GM18909 (cell line): ENCODE results near the gene INTS7.
"Not testable (repeated sequence)": the region's sequence is repeated elsewhere in the genome, so short reads cannot be mapped to it uniquely, and the experiment has no call there.

ENCODE experiments used
- ATAC-seq: cut with Tn5 transposase; IDR thresholded peaks from one replicate; pipeline ENCODE4 v1.9.1; 2021; ENCODE audit warnings: mild to moderate bottlenecking; ENCODE audit not compliant: unreplicated experiment, poor library complexity

INTS7 gene

DNA sequence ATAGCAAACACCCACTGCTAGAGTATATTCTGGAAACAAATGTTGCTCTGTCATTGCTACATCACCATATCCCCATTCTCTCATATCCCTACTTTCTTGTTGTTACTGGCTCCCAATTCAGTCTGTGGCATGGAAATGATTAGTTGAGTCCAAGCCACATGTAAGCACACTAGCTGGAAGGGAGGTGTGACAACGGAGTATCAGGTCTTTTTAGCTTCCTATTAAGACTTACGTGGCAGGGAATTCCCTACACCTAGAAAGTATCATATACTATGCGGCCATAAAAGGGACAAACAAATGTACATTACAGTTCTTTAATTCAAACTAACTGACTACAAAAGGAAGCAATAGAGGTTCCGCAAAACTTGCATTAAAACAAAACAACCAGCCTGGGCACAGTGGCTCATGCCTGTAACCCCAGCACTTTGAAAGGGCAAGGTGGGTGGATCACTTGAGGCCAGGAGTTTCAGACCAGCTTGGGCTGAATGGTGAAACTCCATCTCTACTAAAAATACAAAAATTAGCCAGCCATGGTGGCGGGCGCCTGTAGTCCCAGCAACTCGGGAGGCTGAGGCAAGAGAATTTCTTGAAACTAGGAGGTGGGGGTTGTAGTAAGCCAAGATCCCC lies 48.6 kb downstream of the INTS7 start:
- no peak for ATAC-seq

DNA sequence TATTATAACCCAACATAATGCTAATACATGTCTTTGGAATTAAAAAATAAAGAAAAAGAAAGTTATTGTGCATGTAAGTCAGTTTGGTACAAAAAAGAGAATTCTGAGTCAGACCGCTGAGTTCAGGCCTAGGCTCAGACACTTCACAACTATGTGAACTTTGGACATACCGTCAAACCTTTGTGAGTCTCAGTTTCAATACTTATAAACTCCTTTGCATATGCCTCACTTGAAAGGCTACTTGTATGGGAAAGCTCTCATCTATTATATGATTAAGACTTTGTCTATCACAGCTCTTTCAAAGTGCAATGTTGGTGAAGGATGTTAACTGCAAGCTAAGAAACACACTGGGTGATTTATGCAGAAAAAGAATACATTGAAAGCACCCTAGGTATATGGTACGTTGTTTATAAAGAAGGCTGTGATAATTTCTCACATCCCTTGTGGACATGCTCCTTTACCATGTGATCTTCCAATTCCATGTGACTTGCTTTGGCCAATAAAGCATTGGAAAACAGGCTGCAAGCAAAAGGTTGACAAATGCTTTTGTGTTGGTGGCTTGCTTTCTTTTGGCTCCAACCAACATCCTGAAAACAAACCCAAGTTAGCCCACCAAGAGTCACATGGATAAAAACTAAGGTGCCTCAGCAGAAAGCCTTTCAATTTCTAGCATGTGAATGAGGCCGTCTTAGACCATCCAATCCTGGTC lies 49.6 kb downstream of the INTS7 start:
- peak; percentile 87 for ATAC-seq

DNA sequence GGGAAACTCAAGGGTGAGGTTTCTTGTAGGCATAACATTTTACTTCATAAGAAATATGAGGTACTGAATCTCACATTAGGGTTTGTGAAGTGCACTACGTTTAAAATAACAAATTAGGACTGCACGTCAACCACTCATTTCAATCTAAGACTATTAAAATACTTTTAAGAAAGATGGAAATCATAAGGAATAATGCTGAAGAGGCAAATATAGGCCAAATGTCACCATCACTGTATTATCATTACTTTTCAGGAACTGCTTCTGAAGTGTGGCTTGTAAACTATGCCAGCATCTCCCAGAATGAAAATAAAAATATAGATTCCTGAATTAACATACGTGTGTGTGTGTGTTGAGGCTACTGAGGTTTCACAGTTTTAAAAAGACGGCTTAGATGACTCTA lies 56.8 kb downstream of the INTS7 start:
- ATAC-seq, result no peak

DNA sequence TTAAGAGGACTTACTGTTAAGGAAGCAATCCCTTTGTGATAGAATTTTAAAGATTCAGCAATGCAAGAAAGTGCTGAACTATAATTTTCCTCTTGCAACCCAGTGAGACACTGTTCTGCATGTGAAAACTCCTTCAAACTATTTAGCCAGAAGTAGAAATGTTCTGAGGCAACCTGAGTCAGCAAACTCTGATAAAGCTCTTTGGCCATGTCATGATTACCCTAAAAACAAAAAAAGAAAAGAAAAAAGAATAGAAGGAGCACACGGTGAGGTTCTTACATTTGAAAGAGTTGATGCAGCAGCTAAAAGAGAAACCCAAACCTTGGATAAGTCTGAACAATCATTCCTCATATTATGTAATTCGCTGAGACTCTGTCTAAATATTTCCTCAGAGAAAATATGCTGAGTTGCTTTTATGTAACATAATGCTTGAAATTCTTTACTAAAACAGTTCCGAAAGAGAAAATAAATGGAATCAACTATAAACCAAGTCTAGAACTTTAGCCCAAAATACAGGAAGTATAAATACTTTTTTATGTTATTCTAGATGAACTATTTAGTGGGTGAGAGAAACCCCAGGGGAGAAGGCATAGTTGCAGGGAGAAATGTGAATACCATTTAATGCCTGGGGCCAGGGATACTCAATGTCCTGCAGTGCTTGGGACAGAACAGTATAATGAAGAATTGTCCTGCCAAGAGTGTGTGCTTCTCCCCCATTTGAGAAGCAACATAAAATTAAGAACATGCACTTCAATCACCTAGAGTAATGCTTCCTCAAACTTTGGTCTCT lies 60.0 kb downstream of the INTS7 start:
- ATAC-seq, result no peak

DNA sequence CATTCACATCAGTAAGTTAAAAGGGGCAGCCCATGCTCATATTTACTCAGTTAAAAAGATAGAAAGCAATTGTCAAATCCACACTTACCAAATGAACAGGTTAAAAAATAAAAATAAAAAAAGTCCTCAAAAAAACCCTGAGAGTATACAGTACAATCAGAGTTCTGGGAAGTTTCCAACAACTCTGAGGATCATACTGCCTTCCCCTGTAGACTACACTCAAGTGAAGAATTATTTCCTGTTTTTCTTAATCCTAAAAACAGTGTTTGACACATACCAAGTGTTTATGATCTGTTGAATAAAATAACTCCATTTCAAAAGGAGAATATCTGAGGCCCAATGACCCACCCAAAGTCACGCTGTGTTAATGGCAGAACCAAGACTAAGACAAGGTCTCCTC lies 61.8 kb downstream of the INTS7 start:
- no peak for ATAC-seq

DNA sequence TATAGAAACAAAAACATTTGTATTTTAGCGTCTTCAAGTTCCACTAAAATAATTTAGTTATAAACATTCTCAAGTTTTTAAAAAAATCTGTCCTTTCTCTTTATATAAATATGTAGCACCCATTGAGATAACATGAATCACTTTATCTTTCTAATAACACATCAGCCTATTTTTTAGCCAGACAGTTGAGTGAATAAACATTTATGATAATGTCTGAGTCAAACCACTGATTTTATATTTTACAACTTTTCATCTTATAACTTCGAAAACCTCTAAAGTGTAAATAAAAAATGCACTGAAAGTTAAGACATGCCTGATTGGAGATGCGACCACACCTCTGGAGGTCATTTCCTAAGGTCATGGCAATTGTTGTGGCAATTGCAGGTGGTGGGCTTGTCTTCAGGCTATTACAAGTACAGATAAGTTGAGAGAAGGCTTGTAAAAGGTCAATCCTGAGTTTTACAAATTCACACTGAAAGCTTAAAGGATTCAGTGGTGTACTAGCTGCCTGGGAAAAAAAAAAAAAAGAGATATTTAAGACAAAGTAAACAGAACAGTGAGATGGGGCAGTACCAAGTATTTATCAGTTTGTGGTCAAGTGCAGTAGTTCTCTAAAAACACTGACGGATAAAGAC lies 67.0 kb downstream of the INTS7 start:
- ATAC-seq, result no peak

DNA sequence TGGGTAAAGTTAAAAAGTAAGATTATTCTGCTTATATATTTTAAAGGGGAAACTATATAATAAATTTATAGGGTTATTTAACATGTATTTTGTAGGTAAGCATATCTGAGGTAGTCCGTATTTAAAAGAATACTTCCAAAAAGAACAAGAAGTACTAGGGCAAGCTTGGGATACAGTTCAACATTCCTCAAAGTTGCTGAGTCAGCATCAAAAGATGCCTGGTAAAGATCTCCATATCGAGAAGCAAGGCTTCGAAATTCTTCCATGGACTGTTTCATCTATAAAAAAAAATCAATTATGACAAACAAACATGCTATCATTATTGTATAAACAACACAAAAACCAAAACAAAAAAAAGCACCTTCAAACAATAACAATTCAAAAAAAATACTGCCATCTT lies 67.7 kb downstream of the INTS7 start:
- no peak for ATAC-seq

DNA sequence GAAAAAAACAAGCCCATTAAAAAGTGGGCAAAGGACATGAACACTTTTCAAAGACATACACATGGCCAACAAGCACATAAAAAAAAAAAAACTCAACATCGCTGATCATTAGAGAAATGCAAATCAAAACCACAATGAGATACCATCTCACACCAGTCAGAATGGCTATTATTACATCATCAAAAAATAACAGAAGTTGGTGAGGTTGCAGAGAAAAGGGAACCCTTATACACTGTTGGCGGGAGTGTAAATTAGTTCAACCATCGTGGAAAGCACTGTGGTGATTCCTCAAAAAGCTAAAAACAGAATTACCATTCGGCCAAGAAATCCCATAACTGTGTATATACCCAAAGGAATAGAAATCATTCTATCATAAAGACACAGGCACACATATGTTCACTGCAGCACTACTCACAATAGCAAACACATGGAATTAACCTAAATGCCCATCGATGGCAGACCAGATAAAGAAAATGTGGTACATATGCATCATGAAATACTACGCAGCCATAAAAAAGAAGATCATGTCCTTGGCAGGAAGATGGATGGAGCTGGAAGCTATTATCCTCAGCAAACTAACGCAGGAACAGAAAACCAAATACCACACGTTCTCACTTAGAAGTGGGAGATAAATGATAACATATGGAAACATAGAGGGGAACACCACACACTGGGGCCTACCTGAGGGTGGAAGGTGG lies 70.1 kb downstream of the INTS7 start:
- ATAC-seq, result no peak

DNA sequence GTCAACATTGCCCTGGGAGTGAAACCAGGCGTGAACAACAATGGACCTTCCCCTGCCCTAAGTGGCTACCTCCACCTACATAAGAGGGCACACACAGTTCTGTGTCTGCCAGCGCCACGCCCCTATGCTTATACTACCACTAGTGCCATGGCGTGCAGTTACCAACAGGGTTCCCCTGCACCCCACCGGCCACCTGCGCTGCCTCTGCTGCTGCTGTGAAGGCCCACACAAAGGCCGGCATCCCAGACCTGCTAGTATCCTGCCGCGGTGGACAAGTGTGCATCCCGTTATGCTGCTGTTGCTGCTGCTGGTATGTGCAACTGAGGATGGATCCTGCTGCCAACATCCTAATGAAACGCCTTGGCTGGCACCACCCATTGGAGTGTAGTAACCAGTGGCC lies 75.7 kb downstream of the INTS7 start:
- no peak for ATAC-seq

DNA sequence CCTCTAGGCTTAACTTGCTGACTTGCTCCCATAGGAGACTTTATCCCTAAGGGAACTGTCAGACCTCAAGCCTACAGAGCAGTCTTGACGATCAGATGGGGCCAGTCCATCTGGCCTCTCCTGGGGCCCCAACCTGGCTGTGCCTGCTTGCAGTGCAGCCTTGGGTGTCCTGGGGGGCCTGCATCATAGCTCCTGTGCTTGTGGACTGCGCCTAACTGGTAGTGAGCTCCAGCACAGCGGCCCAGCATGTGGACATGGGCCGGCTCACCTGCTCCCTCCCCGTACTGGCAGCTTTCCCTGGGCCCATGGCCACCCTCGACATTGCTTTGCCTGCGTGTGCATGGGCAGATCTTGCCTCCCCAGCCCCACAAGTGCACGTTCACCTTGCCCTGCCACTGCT lies 76.1 kb downstream of the INTS7 start:
- no peak for ATAC-seq

DNA sequence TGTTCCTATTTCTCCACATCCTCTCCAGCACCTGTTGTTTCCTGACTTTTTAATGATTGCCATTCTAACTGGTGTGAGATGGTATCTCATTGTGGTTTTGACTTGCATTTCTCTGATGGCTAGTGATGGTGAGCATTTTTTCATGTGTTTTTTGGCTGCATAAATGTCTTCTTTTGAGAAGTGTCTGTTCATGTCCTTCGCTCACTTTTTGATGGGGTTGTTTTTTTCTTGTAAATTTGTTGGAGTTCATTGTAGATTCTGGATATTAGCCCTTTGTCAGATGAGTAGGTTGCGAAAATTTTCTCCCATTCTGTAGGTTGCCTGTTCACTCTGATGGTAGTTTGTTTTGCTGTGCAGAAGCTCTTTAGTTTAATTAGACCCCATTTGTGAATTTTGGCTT lies 81.3 kb downstream of the INTS7 start:
- ATAC-seq, result not testable (repeated sequence)

DNA sequence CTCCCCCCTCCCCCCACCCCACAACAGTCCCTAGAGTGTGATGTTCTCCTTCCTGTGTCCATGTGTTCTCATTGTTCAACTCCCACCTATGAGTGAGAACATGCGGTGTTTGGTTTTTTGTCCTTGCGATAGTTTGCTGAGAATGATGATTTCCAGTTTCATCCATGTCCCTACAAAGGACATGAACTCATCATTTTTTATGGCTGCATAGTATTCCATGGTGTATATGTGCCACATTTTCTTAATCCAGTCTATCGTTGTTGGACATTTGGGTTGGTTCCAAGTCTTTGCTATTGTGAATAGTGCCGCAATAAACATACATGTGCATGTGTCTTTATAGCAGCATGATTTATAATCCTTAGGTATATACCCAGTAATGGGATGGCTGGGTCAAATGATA lies 81.8 kb downstream of the INTS7 start:
- not testable (repeated sequence) for ATAC-seq

DNA sequence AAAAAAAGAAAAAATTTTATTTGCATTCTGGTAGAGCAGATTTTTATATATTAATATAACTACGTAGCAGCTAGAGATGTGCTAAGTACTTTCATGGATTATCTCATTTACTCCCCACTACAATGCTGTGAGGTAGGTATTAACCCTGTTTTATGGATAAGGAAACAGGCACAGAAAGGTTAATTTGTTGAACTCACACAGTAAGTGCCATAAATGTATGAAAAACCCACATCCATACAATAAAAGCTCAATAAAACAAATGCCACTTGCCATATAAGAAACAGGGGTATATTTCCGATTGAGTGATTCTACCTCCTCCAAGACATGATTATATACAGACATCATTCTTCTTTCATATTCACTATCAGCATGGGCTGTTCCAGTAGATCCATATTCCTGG lies 83.1 kb downstream of the INTS7 start:
- no peak for ATAC-seq

DNA sequence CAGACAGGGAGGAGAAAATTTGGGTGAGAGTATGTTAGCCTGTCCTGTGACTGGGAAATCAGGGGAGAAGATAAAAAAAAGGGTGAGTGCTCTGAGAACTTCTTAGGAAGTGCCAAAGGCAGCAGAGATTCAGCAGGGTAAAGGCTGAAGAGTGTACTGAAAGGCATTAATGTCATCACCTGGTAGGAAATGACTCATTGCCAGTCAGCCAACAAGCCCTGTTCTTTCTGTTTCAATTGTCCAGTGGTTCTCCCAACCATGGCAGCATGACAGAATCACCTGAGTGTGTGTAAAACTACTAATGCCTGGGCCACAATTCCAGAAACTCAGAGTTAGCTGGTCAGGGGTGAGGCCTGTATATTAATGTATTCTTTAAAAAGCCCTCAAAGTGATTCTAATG lies 83.5 kb downstream of the INTS7 start:
- ATAC-seq, result peak; percentile 95

DNA sequence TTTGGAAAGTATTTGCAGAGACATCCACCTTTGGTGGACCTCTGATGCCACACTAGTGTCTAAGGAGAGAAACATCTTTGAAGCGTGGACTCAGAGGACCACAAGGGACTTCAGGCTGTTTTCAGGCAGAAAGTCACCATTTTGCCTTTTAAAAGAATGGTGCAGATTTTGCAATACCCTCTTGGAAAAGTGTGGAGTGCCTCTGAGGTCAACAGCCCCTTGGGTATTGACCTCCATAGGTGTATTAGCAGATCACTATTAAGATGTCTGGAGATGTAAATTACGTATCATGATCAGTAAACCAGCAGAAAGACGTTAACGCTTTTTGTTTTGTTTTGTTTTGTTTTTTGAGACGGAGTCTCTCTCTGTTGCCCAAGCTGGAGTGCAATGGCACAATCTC lies 87.0 kb downstream of the INTS7 start:
- no peak for ATAC-seq

DNA sequence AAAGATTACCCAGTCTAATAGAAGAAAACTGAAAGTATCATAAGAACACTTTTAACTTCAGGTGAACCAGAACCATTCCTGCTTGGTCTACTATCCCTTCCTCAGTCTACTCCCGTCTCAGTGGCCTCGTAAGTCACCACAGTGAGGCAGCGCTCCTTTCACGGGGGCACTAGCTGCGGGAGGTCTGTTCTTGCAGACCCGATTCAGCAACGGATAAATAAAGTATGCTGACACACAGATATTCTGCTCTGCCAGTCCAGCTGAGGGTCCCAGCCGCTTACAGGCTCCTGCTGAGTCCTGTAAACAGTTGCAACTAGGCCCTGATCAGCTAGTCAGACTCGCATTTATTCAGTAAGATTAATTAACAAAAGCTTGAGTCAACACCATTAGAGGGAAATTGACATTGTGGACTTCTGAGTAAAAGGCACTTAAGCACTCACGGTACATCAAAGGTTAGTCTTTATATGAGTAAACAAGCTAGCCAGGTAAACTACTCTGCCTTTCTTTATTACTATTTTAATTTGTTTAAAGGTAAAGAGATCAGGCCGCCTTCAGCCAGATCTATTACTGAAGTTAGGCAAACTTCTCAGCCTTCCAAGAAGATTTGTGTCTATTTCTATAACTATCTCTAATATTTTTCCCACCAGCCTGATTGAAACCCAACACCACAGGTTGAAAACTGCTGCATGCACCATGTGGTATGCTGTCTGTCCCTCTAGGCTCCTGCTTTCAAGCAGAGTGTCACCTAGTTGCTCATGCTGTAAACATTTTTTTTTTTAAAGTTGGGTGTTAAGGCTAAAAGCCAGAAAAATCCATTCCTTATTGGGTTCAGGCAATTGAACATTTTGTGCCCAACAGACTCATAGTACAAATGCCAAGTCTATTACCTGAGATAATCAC lies 87.7 kb downstream of the INTS7 start:
- no peak for ATAC-seq

DNA sequence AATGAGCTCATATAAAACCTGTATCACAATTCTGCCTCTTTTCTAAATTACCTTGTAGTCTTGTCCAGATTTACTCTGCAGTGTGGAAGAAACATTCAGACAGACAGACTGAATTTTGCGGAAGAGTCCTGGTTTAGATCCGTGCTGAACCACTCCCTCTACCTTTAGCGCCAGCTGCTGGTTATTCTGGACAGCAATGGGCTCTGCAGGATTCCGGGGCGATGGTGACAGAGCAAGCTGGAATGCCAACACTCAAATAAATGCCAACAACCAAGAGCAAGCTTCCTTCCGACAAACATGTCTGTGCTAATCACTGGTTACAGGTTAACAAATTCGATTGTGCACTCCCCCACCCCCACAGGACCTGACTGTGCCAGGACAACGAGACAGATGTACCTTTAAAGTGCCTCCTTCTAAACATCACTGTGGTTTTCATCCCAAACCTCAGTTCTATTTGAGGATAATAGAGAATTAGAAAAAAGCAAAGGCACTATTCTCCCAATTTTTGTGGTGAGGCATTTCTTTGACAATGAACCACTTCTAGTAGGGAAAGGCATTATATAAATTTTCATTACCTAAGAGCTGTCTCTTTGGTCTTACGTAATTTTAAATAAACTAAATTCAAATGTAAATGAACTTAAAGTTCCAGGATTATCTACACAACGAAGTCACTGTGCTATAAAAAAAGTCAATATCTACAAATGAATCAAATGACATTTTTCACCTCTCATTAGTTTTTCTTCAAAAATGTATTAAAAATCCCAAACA lies 90.4 kb downstream of the INTS7 start:
- no peak for ATAC-seq

DNA sequence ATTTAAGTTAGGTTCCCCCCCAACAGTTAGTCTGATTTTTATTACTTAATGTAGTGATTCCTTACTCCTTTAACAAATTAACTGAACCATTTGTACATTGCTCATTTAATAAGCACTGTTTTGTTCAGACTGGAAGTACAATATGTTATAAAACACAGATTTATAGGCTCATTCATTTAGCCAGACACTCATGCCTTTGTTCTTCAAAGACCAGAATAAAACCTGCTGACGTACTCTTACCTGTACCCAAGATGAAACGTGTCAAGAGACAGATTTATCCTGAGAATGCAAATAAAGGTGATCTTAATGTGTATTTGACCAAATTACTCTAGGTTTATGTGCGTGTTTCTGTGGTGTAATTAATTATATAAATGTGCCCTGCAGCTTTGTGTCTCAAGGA lies 92.8 kb downstream of the INTS7 start:
- no peak for ATAC-seq
